Bronchial epithelial cell (primary cell): ENCODE measurements around the gene GAPDHS. TPM values are rescaled to one million over a fixed set of nuclear protein-coding genes. Genes with fewer than 3 reads are reported as not detected.

Source experiments
- DNase-seq: peaks from one replicate; pipeline ENCODE4 v3.0.0-alpha.2; 2010; ENCODE audit warnings: low read depth
- FAIRE-seq: peaks from 2 replicates; lab custom pipeline; 2011; peaks lifted over from hg19 to GRCh38; lab: Jason Lieb, UNC
- H3K27me3 ChIP-seq: 2 replicates; pipeline ENCODE4 v1.5.1; 2011; ENCODE audit warnings: low read length; ENCODE audit not compliant: control insufficient read depth, insufficient read depth
- H3K36me3 ChIP-seq: 2 replicates; pipeline ENCODE4 v1.5.1; 2011; ENCODE audit warnings: low read length; ENCODE audit not compliant: control insufficient read depth, insufficient read depth
- H3K4me3 ChIP-seq: 2 replicates; pipeline ENCODE4 v1.5.1; 2011; ENCODE audit warnings: mild to moderate bottlenecking, low read depth, low read length, control low read depth
- total RNA-seq: library from RNA; depleted of rRNA; stranded (reverse); fragments of >200 nt; gene quantifications from 2 replicates; pipeline ENCODE4 v1.2.1, GENCODE V29; 2014
- TF ChIP-seq, protein P1 (sequence below): IDR thresholded peaks from 2 replicates; pipeline ENCODE4 v1.5.1; 2011; ENCODE audit warnings: mild to moderate bottlenecking, moderate library complexity, low read length, control low read depth, inconsistent platforms; ENCODE audit not compliant: insufficient read depth, severe bottlenecking

GAPDHS gene
- total RNA-seq, 1 donor from 2014 or later, result not detected

DNA sequence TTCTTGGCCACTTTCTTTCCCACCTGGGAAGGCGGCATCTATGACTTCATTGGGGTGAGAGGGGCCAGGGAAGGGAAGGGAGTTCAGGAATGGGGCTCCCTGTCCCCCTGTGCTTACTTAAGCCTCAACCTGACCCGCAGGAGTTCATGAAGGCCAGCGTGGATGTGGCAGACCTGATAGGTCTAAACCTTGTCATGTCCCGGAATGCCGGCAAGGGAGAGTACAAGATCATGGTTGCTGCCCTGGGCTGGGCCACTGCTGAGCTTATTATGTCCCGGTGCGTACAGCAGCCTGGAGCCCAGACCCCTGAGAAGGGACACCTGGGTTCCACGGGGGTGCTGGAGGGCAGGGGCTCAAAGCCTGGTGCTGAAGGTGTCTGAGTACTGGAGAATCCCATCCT is 13.3 kb downstream of the GAPDHS start:
- DNase-seq (no peak), FAIRE-seq (no peak)
- TF ChIP-seq, protein P1, sequence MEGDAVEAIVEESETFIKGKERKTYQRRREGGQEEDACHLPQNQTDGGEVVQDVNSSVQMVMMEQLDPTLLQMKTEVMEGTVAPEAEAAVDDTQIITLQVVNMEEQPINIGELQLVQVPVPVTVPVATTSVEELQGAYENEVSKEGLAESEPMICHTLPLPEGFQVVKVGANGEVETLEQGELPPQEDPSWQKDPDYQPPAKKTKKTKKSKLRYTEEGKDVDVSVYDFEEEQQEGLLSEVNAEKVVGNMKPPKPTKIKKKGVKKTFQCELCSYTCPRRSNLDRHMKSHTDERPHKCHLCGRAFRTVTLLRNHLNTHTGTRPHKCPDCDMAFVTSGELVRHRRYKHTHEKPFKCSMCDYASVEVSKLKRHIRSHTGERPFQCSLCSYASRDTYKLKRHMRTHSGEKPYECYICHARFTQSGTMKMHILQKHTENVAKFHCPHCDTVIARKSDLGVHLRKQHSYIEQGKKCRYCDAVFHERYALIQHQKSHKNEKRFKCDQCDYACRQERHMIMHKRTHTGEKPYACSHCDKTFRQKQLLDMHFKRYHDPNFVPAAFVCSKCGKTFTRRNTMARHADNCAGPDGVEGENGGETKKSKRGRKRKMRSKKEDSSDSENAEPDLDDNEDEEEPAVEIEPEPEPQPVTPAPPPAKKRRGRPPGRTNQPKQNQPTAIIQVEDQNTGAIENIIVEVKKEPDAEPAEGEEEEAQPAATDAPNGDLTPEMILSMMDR, result no peak
- Histone ChIP-seq H3K4me3 (peak overlapping the region; percentile 72), H3K36me3 (peaks cover 6% of the 10 kb centered on the region), H3K27me3 (no peaks in the 10 kb centered on the region)

DNA sequence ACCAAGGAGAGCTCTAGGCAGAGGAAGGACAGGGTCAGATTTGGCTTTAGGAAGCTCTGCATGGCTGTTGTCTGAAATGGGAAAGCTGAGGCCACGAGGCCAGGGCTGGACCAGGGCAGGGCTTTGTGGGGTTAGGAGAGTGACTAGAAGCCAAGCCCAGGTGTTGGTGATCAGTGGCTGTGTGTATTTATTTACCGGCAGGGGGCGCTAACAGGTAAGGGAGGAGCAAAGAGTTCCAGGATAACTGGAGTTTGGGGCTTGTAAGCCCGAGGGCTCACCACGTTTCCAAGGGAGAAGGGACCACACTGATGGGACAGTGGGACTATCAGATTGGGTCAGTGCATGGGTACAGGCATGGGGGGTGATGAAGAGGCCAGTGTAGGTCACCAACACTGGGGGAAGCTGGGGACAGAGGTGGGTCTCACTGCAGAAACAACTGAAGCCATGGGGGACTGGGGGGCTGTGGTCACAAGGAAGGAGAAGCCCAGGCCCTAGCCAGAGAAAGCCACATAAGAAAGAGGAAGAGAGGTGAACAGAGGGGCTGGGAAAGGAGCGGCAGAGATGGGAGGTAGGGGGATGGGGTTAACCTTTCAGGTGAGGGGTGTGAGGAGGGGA is 16.0 kb downstream of the GAPDHS start:
- peaks cover 5% of the 10 kb centered on the region for H3K36me3 ChIP-seq
- TF ChIP-seq, protein P1, result peak; percentile 80
- FAIRE-seq, result no peak
- H3K27me3 ChIP-seq, result no peaks in the 10 kb centered on the region
- H3K4me3 ChIP-seq, result no peak overlapping the region
- DNase-seq, result peak; percentile 42

DNA sequence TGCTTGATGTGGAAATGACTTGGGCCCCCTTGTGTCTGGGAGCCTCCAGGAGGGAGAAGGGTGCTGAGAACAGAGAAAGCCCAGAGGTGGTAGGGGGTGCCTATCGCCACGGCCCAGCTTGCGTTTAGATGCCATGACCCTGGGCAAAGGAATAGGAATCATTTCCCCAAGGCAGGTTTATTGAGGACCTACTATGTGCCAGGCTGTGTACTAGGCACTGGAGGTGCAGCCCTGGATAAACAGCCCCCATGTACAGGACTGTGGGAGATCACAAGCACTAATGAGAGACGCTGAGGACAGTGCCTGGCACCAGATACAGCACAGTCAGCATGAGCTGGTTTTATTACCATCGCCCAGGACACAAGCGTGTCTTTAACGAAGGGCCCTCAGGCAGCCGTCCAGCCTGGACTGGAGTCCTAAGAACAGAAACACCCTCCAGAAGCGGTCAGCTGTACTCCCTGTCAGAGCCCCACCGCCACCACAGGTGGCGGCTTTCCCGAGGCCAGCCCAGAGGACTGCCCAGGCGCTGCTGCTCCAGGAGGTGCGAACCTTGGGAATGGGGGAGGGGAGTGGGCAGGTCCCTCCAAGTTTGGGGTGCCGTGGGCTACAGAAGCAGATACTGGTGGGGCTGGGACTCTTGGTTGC is 16.7 kb downstream of the GAPDHS start:
- Histone ChIP-seq H3K36me3 (peaks cover 5% of the 10 kb centered on the region), H3K4me3 (no peak overlapping the region), H3K27me3 (no peaks in the 10 kb centered on the region)
- no peak for FAIRE-seq
- no peak for DNase-seq
- TF ChIP-seq, protein P1, result no peak

DNA sequence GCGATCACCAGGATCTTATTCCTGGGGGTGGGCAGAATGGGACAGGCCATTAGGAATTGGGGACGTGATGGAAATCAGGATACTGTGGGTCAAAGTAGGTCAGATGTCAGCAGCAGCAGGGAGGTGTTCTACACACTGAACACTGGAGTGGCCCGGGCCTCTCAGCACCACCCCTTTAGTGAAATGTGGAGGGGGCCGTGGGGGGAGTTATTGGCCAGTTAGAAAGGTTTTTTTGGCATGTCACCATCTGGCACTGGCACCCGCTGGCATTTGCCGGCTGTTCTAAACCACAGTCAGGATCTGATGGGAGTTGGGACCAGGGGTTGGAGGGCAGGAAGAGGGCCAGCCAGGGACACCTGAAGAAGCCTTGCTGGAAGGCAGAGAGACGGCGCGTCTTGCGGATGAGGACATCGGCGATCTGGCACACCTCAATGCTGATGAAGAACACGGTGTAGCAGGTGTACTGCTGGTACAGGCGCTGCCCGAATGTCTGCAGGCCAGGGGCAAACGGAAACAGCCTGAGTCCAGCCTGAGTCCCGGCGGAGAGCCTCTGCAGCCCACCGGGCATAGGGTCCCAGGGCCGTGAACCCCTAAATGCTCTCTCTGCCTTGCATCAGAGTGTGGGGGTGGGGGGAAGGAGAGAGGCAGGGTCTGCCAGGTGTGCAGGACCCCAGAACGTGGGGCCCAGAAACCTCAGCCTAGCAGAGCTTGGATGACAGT is 18.0 kb downstream of the GAPDHS start:
- DNase-seq (no peak), FAIRE-seq (peak; percentile 13)
- H3K36me3 ChIP-seq, result peaks cover 5% of the 10 kb centered on the region
- H3K4me3 ChIP-seq, result no peak overlapping the region
- TF ChIP-seq, protein P1, result no peak
- H3K27me3 ChIP-seq, result no peaks in the 10 kb centered on the region

DNA sequence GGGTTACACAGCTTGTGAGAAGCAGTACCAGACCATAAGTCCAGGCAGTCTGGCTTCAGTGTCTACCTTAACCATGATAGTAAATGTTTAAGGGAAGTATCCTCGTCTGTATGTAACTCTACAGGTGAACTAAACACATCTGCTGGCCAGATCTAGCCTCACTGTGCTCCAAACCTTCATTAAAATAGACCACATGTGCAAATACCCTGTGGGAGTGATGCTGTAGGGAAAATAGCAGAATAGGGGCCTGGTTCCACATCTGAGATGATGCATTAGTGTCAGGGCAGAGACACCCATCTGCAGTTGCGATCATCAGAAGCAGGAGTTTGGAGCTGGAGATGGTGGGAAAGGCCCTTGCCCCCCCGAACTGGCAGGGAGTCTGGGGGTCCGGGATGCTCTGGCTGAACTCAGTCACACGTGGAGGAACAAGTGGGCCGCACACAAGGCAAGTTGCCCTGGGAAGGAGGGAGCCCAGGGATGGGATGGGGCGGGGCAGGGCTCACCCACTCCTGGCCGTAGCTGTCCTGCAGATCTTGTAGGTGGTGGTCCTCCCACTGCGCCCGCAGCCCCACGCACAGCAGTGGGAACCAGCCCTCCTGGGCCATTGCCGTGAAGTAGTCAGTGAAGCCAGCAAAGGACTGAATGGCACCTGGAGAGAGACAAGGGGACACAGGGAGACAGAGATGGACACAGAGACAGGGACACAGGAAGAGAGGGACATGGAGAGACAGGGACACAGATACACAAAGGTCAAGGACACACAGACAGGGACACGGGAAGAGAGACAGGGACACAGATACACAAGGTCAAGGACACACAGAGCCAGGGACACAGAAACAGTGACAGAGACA is 19.5 kb downstream of the GAPDHS start:
- no peak overlapping the region for H3K4me3 ChIP-seq
- no peak for DNase-seq
- TF ChIP-seq, protein P1, result no peak
- no peaks in the 10 kb centered on the region for H3K27me3 ChIP-seq
- H3K36me3 ChIP-seq, result peaks cover 2% of the 10 kb centered on the region
- no peak for FAIRE-seq
